NCI-H128 (cell line): ENCODE data around the gene AMBRA1.
A peak's percentile ranks its signal among the peaks of the same experiment; 100 is the strongest.

Experiments
- DNase-seq: peaks from one replicate; lab custom pipeline; 2025; ENCODE audit not compliant: unreplicated experiment; lab: John Stamatoyannopoulos, UW

Gene AMBRA1

GRCh38 chr11:46593550-46594373, at the start of gene AMBRA1:
TSS of gene AMBRA1 (minus strand) at chr11:46594023. CDS start at chr11:46548380, 45,643 bp downstream.
- DNase-seq: peak; percentile 55

GRCh38 chr11:46643531-46643930, 49.7 kb upstream of the AMBRA1 start:
- DNase-seq: no peak

GRCh38 chr11:46642627-46643335, 49.0 kb upstream of the AMBRA1 start:
- DNase-seq: no peak

- DNase-seq: no peak
These were observed 47.8 kb upstream of the AMBRA1 start for GRCh38 chr11:46641639-46642038.

GRCh38 chr11:46640036-46640788, 46.4 kb upstream of the AMBRA1 start:
- DNase-seq: no peak

- peak; percentile 75 for DNase-seq
These were observed 45.5 kb upstream of the AMBRA1 start for GRCh38 chr11:46639197-46639839.

GRCh38 chr11:46637546-46637945, 43.7 kb upstream of the AMBRA1 start:
- no peak for DNase-seq

- DNase-seq: no peak
These were observed 41.8 kb upstream of the AMBRA1 start for GRCh38 chr11:46635557-46636139.

- DNase-seq: no peak
These were observed 39.7 kb upstream of the AMBRA1 start for GRCh38 chr11:46633291-46634217.

GRCh38 chr11:46632502-46632901, 38.7 kb upstream of the AMBRA1 start:
- DNase-seq: no peak

GRCh38 chr11:46631676-46632075, 37.9 kb upstream of the AMBRA1 start:
- no peak for DNase-seq

- no peak for DNase-seq
These were observed 36.4 kb upstream of the AMBRA1 start for GRCh38 chr11:46630237-46630636.

- DNase-seq: no peak
These were observed 35.1 kb upstream of the AMBRA1 start for GRCh38 chr11:46628961-46629360.

- no peak for DNase-seq
These were observed 31.6 kb upstream of the AMBRA1 start for GRCh38 chr11:46625406-46625805.

- DNase-seq: no peak
These were observed 25.0 kb upstream of the AMBRA1 start for GRCh38 chr11:46618837-46619236.

- DNase-seq: no peak
These were observed 24.1 kb upstream of the AMBRA1 start for GRCh38 chr11:46617972-46618314.

- peak; percentile 78 for DNase-seq
These were observed 23.5 kb upstream of the AMBRA1 start, which contains the start of the genes ATG13 and HARBI1 for GRCh38 chr11:46617134-46617971. TSS of gene ATG13 (plus strand) at chr11:46617553. CDS start at chr11:46644292, 26,739 bp downstream. TSS of gene HARBI1 (minus strand) at chr11:46617227. CDS start at chr11:46616237, 990 bp downstream.

GRCh38 chr11:46616551-46617133, 22.8 kb upstream of the AMBRA1 start:
- no peak for DNase-seq
